ENCODE data around the gene CHADL.

Gene CHADL

GRCh38 chr22:41217553-41218157 is 23.1 kb downstream of the CHADL start:
- Histone ChIP-seq H3K4me2 (ENCODE audit: low read depth, low read length) (peak overlapping the region; percentile 71), H3K9ac (ENCODE audit: low read length) (peak overlapping the region; percentile 9; the same call in 1 of the 2 replicates), H3K27me3 (replicated peaks; ENCODE audit: insufficient read depth, low read length) (no peaks in the 10 kb centered on the region), H3K79me2 (ENCODE audit: low read length) (no peaks in the 10 kb centered on the region), H3K4me3 (ENCODE audit: low read length) (peak overlapping the region; percentile 35), H3K9me3 (replicated peaks; ENCODE audit: insufficient read depth, low read length) (no peaks in the 10 kb centered on the region), H3K27ac (ENCODE audit: low read length) (peak overlapping the region; percentile 55; the same call in 1 of the 2 replicates), H2AFZ (ENCODE audit: low read length) (peak overlapping the region; percentile 31), H3K4me1 (ENCODE audit: low read length) (peaks cover 17% of the 10 kb centered on the region), H4K20me1 (ENCODE audit: insufficient read depth, low read length) (no peaks in the 10 kb centered on the region), H3K9me2 (replicated peaks; ENCODE audit: insufficient read depth, low read length) (no peaks in the 10 kb centered on the region), H3F3A (ENCODE audit: insufficient read depth, low read length) (peaks cover 11% of the 10 kb centered on the region), H3K36me3 (replicated peaks; ENCODE audit: insufficient read depth, low read length) (no peaks in the 10 kb centered on the region; the same call in 1 of the 2 replicates)
- TF ChIP-seq EZH2 (optimal IDR thresholded peaks at IDR 0.05; ENCODE audit: low read depth, low read length), result no peak
- TF ChIP-seq, protein P1, sequence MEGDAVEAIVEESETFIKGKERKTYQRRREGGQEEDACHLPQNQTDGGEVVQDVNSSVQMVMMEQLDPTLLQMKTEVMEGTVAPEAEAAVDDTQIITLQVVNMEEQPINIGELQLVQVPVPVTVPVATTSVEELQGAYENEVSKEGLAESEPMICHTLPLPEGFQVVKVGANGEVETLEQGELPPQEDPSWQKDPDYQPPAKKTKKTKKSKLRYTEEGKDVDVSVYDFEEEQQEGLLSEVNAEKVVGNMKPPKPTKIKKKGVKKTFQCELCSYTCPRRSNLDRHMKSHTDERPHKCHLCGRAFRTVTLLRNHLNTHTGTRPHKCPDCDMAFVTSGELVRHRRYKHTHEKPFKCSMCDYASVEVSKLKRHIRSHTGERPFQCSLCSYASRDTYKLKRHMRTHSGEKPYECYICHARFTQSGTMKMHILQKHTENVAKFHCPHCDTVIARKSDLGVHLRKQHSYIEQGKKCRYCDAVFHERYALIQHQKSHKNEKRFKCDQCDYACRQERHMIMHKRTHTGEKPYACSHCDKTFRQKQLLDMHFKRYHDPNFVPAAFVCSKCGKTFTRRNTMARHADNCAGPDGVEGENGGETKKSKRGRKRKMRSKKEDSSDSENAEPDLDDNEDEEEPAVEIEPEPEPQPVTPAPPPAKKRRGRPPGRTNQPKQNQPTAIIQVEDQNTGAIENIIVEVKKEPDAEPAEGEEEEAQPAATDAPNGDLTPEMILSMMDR (IDR thresholded peaks at IDR 0.05; ENCODE audit: low read length), result no peak
- no peak for TF ChIP-seq EZH2phosphoT487 (IDR thresholded peaks at IDR 0.05; ENCODE audit: low read length)
- DNase-seq, result peak; percentile 72

GRCh38 chr22:41216984-41217383 is 23.7 kb downstream of the CHADL start:
- H3K9ac ChIP-seq (ENCODE audit: low read length), result peak overlapping the region; percentile 9; the same call in 1 of the 2 replicates
- H3K79me2 ChIP-seq (ENCODE audit: low read length), result no peaks in the 10 kb centered on the region
- peak overlapping the region; percentile 71 for H3K4me2 ChIP-seq (ENCODE audit: low read depth, low read length)
- no peaks in the 10 kb centered on the region for H3K9me3 ChIP-seq (replicated peaks; ENCODE audit: insufficient read depth, low read length)
- peaks cover 11% of the 10 kb centered on the region for H3F3A ChIP-seq (ENCODE audit: insufficient read depth, low read length)
- no peaks in the 10 kb centered on the region for H4K20me1 ChIP-seq (ENCODE audit: insufficient read depth, low read length)
- peaks cover 17% of the 10 kb centered on the region for H3K4me1 ChIP-seq (ENCODE audit: low read length)
- no peak for DNase-seq
- no peaks in the 10 kb centered on the region for H3K27me3 ChIP-seq (replicated peaks; ENCODE audit: insufficient read depth, low read length)
- H3K36me3 ChIP-seq (replicated peaks; ENCODE audit: insufficient read depth, low read length), result no peaks in the 10 kb centered on the region
- TF ChIP-seq EZH2 (optimal IDR thresholded peaks at IDR 0.05; ENCODE audit: low read depth, low read length), result no peak
- TF ChIP-seq, protein P1 (IDR thresholded peaks at IDR 0.05; ENCODE audit: low read length), result no peak
- TF ChIP-seq EZH2phosphoT487 (IDR thresholded peaks at IDR 0.05; ENCODE audit: low read length), result no peak
- peak overlapping the region; percentile 31; the same call in 1 of the 2 replicates for H2AFZ ChIP-seq (ENCODE audit: low read length)
- H3K4me3 ChIP-seq (ENCODE audit: low read length), result peak overlapping the region; percentile 35; the same call in 1 of the 2 replicates
- peak overlapping the region; percentile 55; the same call in 1 of the 2 replicates for H3K27ac ChIP-seq (ENCODE audit: low read length)
- H3K9me2 ChIP-seq (replicated peaks; ENCODE audit: insufficient read depth, low read length), result no peaks in the 10 kb centered on the region

DNA sequence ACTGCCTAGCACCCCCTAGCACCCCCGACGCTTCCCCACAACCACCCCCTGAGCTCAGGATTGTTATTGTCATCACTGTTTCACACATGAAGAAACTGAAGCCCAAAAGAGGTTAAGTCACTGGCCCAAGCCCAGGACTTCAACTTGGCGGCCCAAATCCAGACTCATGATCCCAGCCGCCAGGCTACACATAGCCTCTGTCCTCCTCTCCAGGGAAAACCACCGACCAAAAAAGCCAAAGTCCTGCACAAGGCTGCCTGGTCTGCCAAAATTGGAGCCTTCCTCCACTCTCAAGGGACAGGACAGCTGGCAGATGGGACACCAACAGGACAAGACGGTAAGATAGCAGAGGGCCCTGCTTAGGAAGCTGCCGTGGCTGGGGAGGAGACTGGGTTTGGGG is 24.8 kb downstream of the CHADL start:
- no peaks in the 10 kb centered on the region for H3K36me3 ChIP-seq (replicated peaks; ENCODE audit: insufficient read depth, low read length)
- no peaks in the 10 kb centered on the region for H3K9me2 ChIP-seq (replicated peaks; ENCODE audit: insufficient read depth, low read length)
- H3K9me3 ChIP-seq (replicated peaks; ENCODE audit: insufficient read depth, low read length), result no peaks in the 10 kb centered on the region
- H3F3A ChIP-seq (ENCODE audit: insufficient read depth, low read length), result peaks cover 11% of the 10 kb centered on the region
- H3K4me2 ChIP-seq (ENCODE audit: low read depth, low read length), result no peak overlapping the region
- H3K27ac ChIP-seq (ENCODE audit: low read length), result no peak overlapping the region
- TF ChIP-seq EZH2phosphoT487 (IDR thresholded peaks at IDR 0.05; ENCODE audit: low read length) (no peak), EZH2 (optimal IDR thresholded peaks at IDR 0.05; ENCODE audit: low read depth, low read length) (no peak)
- TF ChIP-seq, protein P1 (IDR thresholded peaks at IDR 0.05; ENCODE audit: low read length), result no peak
- no peaks in the 10 kb centered on the region for H3K27me3 ChIP-seq (replicated peaks; ENCODE audit: insufficient read depth, low read length)
- peaks cover 17% of the 10 kb centered on the region for H3K4me1 ChIP-seq (ENCODE audit: low read length)
- no peaks in the 10 kb centered on the region for H4K20me1 ChIP-seq (ENCODE audit: insufficient read depth, low read length)
- no peak overlapping the region for H3K4me3 ChIP-seq (ENCODE audit: low read length)
- no peak overlapping the region for H2AFZ ChIP-seq (ENCODE audit: low read length)
- no peak overlapping the region for H3K9ac ChIP-seq (ENCODE audit: low read length)
- no peaks in the 10 kb centered on the region for H3K79me2 ChIP-seq (ENCODE audit: low read length)
- no peak for DNase-seq
